ENCODE data around the gene TRMT6. TPM values are rescaled to one million over a fixed set of nuclear protein-coding genes. Genes with fewer than 3 reads are reported as not detected.
A peak's percentile ranks its signal among the peaks of the same experiment; 100 is the strongest.

TRMT6 gene
- total RNA-seq, 1 experiment from 2014 or later: 21.1 TPM

DNA sequence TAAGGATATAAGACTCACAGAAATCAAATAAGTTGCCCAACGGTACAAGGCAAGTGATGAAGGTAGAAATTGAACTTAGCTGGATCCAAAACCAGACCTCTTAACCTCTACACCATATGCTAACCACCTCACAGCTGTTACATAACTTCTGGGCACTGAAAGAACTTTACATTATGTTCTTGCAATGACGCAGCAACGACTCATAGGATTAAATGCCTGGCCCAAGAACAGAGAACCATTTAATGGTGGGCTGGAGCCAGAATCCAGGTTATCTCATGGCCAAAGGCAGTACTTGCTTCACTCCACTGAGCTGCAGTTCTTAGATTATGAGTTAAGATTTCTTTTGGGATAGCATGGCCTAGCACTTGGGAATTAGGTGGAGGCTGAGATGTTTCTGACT, 4.4 kb downstream of the TRMT6 start:
- no peak for DNase-seq
- H3K4me3 ChIP-seq (ENCODE audit: low read length): no peak overlapping the region
- H3K9me3 ChIP-seq (ENCODE audit: low read length): no peaks in the 10 kb centered on the region
- H2AFZ ChIP-seq (ENCODE audit: low read length): no peak overlapping the region
- H3K9ac ChIP-seq (ENCODE audit: low read length): no peak overlapping the region
- H3K27ac ChIP-seq (ENCODE audit: low read length): no peak overlapping the region
- no peaks in the 10 kb centered on the region for H4K20me1 ChIP-seq (ENCODE audit: insufficient read depth, low read depth, low read length)
- no peaks in the 10 kb centered on the region for H3K27me3 ChIP-seq (ENCODE audit: low read length)
- H3K4me1 ChIP-seq (ENCODE audit: low read length): peaks cover 10% of the 10 kb centered on the region
- peaks cover 62% of the 10 kb centered on the region for H3K36me3 ChIP-seq (ENCODE audit: insufficient read depth, low read length)
- no peak overlapping the region for H3K4me2 ChIP-seq (ENCODE audit: low read depth, low read length, poor library complexity, severe bottlenecking)
- peaks cover 50% of the 10 kb centered on the region for H3K79me2 ChIP-seq (ENCODE audit: low read length)
- no peaks in the 10 kb centered on the region for H3K9me2 ChIP-seq (replicated peaks; ENCODE audit: insufficient read depth, low read length)

DNA sequence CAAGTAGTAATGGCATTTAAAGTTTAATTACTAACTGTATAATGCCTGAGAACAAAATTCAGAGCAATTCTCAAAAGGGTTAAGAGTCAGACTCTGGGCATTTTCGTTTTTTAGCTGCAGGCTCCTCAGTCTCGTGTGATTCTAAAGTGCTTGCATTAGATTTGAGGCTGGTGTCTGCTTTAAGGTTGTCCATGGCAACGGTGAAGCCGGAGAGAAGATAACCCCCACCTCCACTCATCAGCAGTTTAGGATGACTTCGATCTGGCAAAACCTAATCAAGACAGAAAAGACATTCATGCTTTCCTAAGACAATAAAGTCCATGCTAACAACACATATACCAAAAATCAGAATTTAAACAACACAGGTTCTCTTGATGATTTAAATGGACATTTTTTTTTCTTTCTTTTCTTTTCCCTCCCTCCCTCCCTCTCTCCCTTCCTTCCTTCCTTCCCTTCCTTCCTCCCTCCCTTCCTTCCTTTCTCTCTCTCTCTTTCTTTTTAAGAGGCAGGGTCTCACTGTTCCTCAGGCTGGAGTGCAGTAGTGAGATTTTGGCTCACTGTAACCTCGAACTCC, 11.8 kb downstream of the TRMT6 start:
- Histone ChIP-seq H3K27ac (ENCODE audit: low read length) (no peak overlapping the region), H3K9ac (ENCODE audit: low read length) (no peak overlapping the region), H3K4me3 (ENCODE audit: low read length) (no peak overlapping the region), H2AFZ (ENCODE audit: low read length) (no peak overlapping the region), H3K4me2 (ENCODE audit: low read depth, low read length, poor library complexity, severe bottlenecking) (no peak overlapping the region), H3K36me3 (ENCODE audit: insufficient read depth, low read length) (peaks cover 42% of the 10 kb centered on the region; the same call in 1 of the 2 replicates), H4K20me1 (ENCODE audit: insufficient read depth, low read depth, low read length) (no peaks in the 10 kb centered on the region), H3K27me3 (ENCODE audit: low read length) (no peaks in the 10 kb centered on the region), H3K9me2 (replicated peaks; ENCODE audit: insufficient read depth, low read length) (no peaks in the 10 kb centered on the region), H3K4me1 (ENCODE audit: low read length) (peaks cover 4% of the 10 kb centered on the region; the same call in 1 of the 2 replicates), H3K79me2 (ENCODE audit: low read length) (no peaks in the 10 kb centered on the region), H3K9me3 (ENCODE audit: low read length) (no peaks in the 10 kb centered on the region)
- no peak for DNase-seq

GRCh38 chr20:5936238-5936637, 14.1 kb downstream of the TRMT6 start:
- Histone ChIP-seq H3K27ac (ENCODE audit: low read length) (no peak overlapping the region), H3K36me3 (ENCODE audit: insufficient read depth, low read length) (peaks cover 20% of the 10 kb centered on the region; the same call in 1 of the 2 replicates), H3K9ac (ENCODE audit: low read length) (no peak overlapping the region), H2AFZ (ENCODE audit: low read length) (no peak overlapping the region), H3K9me3 (ENCODE audit: low read length) (no peaks in the 10 kb centered on the region), H3K4me1 (ENCODE audit: low read length) (peaks cover 4% of the 10 kb centered on the region; the same call in 1 of the 2 replicates), H3K79me2 (ENCODE audit: low read length) (no peaks in the 10 kb centered on the region), H3K9me2 (replicated peaks; ENCODE audit: insufficient read depth, low read length) (no peaks in the 10 kb centered on the region), H3K4me3 (ENCODE audit: low read length) (no peak overlapping the region), H3K27me3 (ENCODE audit: low read length) (no peaks in the 10 kb centered on the region), H3K4me2 (ENCODE audit: low read depth, low read length, poor library complexity, severe bottlenecking) (no peak overlapping the region), H4K20me1 (ENCODE audit: insufficient read depth, low read depth, low read length) (no peaks in the 10 kb centered on the region)
- DNase-seq: no peak

DNA sequence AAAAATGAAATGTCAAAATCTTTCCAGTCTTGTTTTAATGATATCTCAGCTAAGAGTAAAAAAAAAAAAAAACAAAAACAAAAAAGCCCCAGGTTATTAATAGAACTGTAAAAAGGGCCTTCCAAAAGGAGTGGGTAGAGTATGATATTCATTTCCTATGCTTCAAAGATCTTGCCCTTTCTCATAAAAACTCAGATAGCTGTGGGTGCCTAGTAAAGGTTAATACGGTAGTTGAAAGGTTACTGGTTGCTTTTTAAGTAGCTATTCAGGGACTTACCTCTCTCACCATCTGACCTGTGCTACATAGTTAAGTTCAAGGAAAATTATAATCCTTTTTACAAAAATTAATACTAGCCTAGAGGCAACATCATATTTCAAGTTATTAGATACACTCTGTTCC, 14.9 kb downstream of the TRMT6 start:
- Histone ChIP-seq H3K36me3 (ENCODE audit: insufficient read depth, low read length) (peaks cover 14% of the 10 kb centered on the region; the same call in 1 of the 2 replicates), H3K4me2 (ENCODE audit: low read depth, low read length, poor library complexity, severe bottlenecking) (no peak overlapping the region), H3K27me3 (ENCODE audit: low read length) (no peaks in the 10 kb centered on the region), H3K4me3 (ENCODE audit: low read length) (no peak overlapping the region), H3K4me1 (ENCODE audit: low read length) (peaks cover 4% of the 10 kb centered on the region; the same call in 1 of the 2 replicates), H3K27ac (ENCODE audit: low read length) (no peak overlapping the region), H3K9me3 (ENCODE audit: low read length) (no peaks in the 10 kb centered on the region), H3K9ac (ENCODE audit: low read length) (no peak overlapping the region), H4K20me1 (ENCODE audit: insufficient read depth, low read depth, low read length) (no peaks in the 10 kb centered on the region), H2AFZ (ENCODE audit: low read length) (no peak overlapping the region), H3K9me2 (replicated peaks; ENCODE audit: insufficient read depth, low read length) (no peaks in the 10 kb centered on the region), H3K79me2 (ENCODE audit: low read length) (no peaks in the 10 kb centered on the region)
- no peak for DNase-seq

DNA sequence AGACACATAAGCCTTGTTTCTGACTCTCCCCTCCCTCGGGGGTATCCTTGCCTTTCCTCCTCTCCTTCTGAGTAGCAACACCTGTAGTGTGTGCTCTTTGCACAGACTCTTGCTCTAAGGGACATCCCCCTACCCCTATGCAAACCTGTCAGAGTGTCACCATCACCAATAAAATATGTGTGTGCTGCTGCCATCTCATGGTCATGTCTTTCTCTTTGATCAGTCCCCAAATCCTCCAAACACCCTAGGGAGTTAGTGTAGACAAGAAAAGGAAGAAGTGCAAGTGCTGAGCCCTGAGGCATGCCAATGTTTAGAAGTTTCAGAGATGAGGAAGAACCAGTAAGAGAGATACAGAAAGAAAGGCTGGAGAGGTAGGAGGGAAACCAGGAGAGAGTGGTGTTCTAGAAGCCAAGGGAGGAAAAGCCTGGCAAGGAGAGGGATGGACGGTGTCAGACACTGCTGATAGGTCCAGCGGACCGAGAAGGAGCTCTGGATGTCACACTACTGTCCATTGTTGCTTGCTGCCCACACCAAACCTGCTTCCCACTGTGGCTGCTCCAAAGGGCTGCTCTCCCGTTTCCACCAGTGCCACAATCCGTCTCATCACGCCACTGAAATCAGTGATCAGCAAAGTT, 16.4 kb downstream of the TRMT6 start:
- no peak overlapping the region for H2AFZ ChIP-seq (ENCODE audit: low read length)
- H3K36me3 ChIP-seq (ENCODE audit: insufficient read depth, low read length): peaks cover 9% of the 10 kb centered on the region; the same call in 1 of the 2 replicates
- H3K4me2 ChIP-seq (ENCODE audit: low read depth, low read length, poor library complexity, severe bottlenecking): no peak overlapping the region
- H4K20me1 ChIP-seq (ENCODE audit: insufficient read depth, low read depth, low read length): no peaks in the 10 kb centered on the region
- H3K4me1 ChIP-seq (ENCODE audit: low read length): peaks cover 4% of the 10 kb centered on the region; the same call in 1 of the 2 replicates
- H3K27ac ChIP-seq (ENCODE audit: low read length): no peak overlapping the region
- no peaks in the 10 kb centered on the region for H3K79me2 ChIP-seq (ENCODE audit: low read length)
- no peak overlapping the region for H3K9ac ChIP-seq (ENCODE audit: low read length)
- H3K4me3 ChIP-seq (ENCODE audit: low read length): no peak overlapping the region
- H3K27me3 ChIP-seq (ENCODE audit: low read length): no peaks in the 10 kb centered on the region
- peak; percentile 71 for DNase-seq
- no peaks in the 10 kb centered on the region for H3K9me3 ChIP-seq (ENCODE audit: low read length)
- no peaks in the 10 kb centered on the region for H3K9me2 ChIP-seq (replicated peaks; ENCODE audit: insufficient read depth, low read length)

GRCh38 chr20:5932796-5933195, 17.5 kb downstream of the TRMT6 start:
- no peaks in the 10 kb centered on the region for H3K79me2 ChIP-seq (ENCODE audit: low read length)
- H3K9ac ChIP-seq (ENCODE audit: low read length): no peak overlapping the region
- no peak overlapping the region for H2AFZ ChIP-seq (ENCODE audit: low read length)
- H3K27ac ChIP-seq (ENCODE audit: low read length): no peak overlapping the region
- H3K36me3 ChIP-seq (ENCODE audit: insufficient read depth, low read length): peaks cover 1% of the 10 kb centered on the region; the same call in 1 of the 2 replicates
- DNase-seq: no peak
- H4K20me1 ChIP-seq (ENCODE audit: insufficient read depth, low read depth, low read length): no peaks in the 10 kb centered on the region
- no peaks in the 10 kb centered on the region for H3K27me3 ChIP-seq (ENCODE audit: low read length)
- H3K9me3 ChIP-seq (ENCODE audit: low read length): no peaks in the 10 kb centered on the region
- H3K4me2 ChIP-seq (ENCODE audit: low read depth, low read length, poor library complexity, severe bottlenecking): no peak overlapping the region
- no peak overlapping the region for H3K4me3 ChIP-seq (ENCODE audit: low read length)
- H3K4me1 ChIP-seq (ENCODE audit: low read length): peaks cover 7% of the 10 kb centered on the region
- no peaks in the 10 kb centered on the region for H3K9me2 ChIP-seq (replicated peaks; ENCODE audit: insufficient read depth, low read length)

- no peak for DNase-seq
- Histone ChIP-seq H3K9me2 (replicated peaks; ENCODE audit: insufficient read depth, low read length) (no peaks in the 10 kb centered on the region), H2AFZ (ENCODE audit: low read length) (no peak overlapping the region), H3K4me1 (ENCODE audit: low read length) (peaks cover 10% of the 10 kb centered on the region), H4K20me1 (ENCODE audit: insufficient read depth, low read depth, low read length) (no peaks in the 10 kb centered on the region), H3K36me3 (ENCODE audit: insufficient read depth, low read length) (no peaks in the 10 kb centered on the region), H3K4me3 (ENCODE audit: low read length) (no peak overlapping the region), H3K27me3 (ENCODE audit: low read length) (no peaks in the 10 kb centered on the region), H3K4me2 (ENCODE audit: low read depth, low read length, poor library complexity, severe bottlenecking) (no peak overlapping the region), H3K27ac (ENCODE audit: low read length) (no peak overlapping the region), H3K9me3 (ENCODE audit: low read length) (no peaks in the 10 kb centered on the region), H3K79me2 (ENCODE audit: low read length) (no peaks in the 10 kb centered on the region), H3K9ac (ENCODE audit: low read length) (no peak overlapping the region)
Observed at GRCh38 chr20:5931411-5931810, 18.9 kb downstream of the TRMT6 start.

- Histone ChIP-seq H3K9me2 (replicated peaks; ENCODE audit: insufficient read depth, low read length) (no peaks in the 10 kb centered on the region), H3K4me1 (ENCODE audit: low read length) (peaks cover 9% of the 10 kb centered on the region), H3K4me3 (ENCODE audit: low read length) (no peak overlapping the region), H2AFZ (ENCODE audit: low read length) (no peak overlapping the region), H3K79me2 (ENCODE audit: low read length) (no peaks in the 10 kb centered on the region), H3K27ac (ENCODE audit: low read length) (no peak overlapping the region), H3K36me3 (ENCODE audit: insufficient read depth, low read length) (no peaks in the 10 kb centered on the region), H3K27me3 (ENCODE audit: low read length) (no peaks in the 10 kb centered on the region), H3K4me2 (ENCODE audit: low read depth, low read length, poor library complexity, severe bottlenecking) (no peak overlapping the region), H4K20me1 (ENCODE audit: insufficient read depth, low read depth, low read length) (no peaks in the 10 kb centered on the region), H3K9me3 (ENCODE audit: low read length) (no peaks in the 10 kb centered on the region), H3K9ac (ENCODE audit: low read length) (no peak overlapping the region)
- no peak for DNase-seq
Observed at GRCh38 chr20:5928836-5929715, 21.3 kb downstream of the TRMT6 start.
